ENCODE results near the gene GET4.
"Not testable (repeated sequence)": the region's sequence is repeated elsewhere in the genome, so short reads cannot be mapped to it uniquely, and the experiment has no call there.

DNA sequence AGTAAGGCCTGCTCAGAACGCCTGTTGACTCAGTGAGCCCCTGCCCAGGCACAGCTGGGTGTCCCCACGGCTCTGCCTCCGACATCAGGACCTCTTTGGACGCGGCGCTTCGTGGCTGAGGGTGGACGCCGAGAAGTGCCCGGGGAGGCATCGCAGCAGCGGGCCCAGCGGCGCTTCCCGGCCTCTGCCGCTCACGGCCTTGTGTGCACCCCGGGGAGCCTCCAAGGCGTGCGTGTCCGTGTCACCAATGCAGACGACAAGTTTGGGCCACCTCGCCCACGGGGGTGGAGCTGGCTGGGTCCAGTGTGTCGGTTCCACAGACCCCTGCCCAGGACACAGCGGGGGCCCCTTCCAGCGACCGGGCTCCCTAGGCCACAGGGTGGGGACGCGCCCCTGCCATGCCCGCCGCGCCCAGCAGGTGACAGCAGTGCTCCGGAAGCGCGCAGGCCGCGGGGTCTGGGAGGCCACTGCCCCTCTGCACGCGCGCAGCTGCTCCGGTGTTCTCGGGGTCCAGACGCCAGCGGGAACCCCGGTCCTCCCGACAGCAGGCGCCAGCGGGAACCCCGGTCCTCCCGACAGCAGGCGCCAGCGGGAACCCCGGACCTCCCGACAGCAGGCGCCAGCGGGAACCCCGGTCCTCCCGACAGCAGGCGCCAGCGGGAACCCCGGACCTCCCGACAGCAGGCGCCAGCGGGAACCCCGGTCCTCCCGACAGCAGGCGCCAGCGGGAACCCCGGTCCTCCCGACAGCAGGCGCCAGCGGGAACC, 32.4 kb downstream of the GET4 start:
- TF ChIP-seq, protein P1, sequence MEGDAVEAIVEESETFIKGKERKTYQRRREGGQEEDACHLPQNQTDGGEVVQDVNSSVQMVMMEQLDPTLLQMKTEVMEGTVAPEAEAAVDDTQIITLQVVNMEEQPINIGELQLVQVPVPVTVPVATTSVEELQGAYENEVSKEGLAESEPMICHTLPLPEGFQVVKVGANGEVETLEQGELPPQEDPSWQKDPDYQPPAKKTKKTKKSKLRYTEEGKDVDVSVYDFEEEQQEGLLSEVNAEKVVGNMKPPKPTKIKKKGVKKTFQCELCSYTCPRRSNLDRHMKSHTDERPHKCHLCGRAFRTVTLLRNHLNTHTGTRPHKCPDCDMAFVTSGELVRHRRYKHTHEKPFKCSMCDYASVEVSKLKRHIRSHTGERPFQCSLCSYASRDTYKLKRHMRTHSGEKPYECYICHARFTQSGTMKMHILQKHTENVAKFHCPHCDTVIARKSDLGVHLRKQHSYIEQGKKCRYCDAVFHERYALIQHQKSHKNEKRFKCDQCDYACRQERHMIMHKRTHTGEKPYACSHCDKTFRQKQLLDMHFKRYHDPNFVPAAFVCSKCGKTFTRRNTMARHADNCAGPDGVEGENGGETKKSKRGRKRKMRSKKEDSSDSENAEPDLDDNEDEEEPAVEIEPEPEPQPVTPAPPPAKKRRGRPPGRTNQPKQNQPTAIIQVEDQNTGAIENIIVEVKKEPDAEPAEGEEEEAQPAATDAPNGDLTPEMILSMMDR (conservative IDR thresholded peaks at IDR 0.05 in 1 of 2, IDR thresholded peaks at IDR 0.05 in 1 of 2; ENCODE audit: extremely low read depth in 1 of 2, insufficient read depth in 1 of 2, low read depth in 1 of 2, low read length in 2 of 2): peak; percentile 81 to 85
- TF ChIP-seq EZH2 (IDR thresholded peaks at IDR 0.05; ENCODE audit: borderline replicate concordance, low read length): not testable (repeated sequence)
